GM12801 (cell line): ENCODE results near the gene USP3.

ENCODE experiments used
- CTCF ChIP-seq: IDR thresholded peaks from one replicate; pipeline ENCODE4 v1.5.1; 2011; ENCODE audit warnings: control low read depth; ENCODE audit not compliant: insufficient read length; ENCODE audit errors: extremely low read depth

USP3 gene

GRCh38 chr15:63610209-63610841 is 105.9 kb downstream of the USP3 start:
- TF ChIP-seq CTCF = peak; percentile 82

GRCh38 chr15:63611177-63611576 is 106.8 kb downstream of the USP3 start:
- no peak for TF ChIP-seq CTCF

GRCh38 chr15:63612300-63612699 is 107.9 kb downstream of the USP3 start:
- no peak for TF ChIP-seq CTCF

GRCh38 chr15:63615935-63616334 is 111.5 kb downstream of the USP3 start:
- TF ChIP-seq CTCF = no peak

GRCh38 chr15:63623232-63623969 is 119.0 kb downstream of the USP3 start:
- no peak for TF ChIP-seq CTCF

- no peak for TF ChIP-seq CTCF
Measured at GRCh38 chr15:63626955-63627354, 122.6 kb downstream of the USP3 start.

- no peak for TF ChIP-seq CTCF
Measured at GRCh38 chr15:63628123-63628822, 123.9 kb downstream of the USP3 start.
